NCI-H187 treated with DMSO at 0.1 percent for 48 hours (cell line): ENCODE measurements around the gene TVP23C.

Experiments
- DNase-seq: peaks from one replicate; lab custom pipeline; 2025; lab: John Stamatoyannopoulos, UW

Gene TVP23C

DNA sequence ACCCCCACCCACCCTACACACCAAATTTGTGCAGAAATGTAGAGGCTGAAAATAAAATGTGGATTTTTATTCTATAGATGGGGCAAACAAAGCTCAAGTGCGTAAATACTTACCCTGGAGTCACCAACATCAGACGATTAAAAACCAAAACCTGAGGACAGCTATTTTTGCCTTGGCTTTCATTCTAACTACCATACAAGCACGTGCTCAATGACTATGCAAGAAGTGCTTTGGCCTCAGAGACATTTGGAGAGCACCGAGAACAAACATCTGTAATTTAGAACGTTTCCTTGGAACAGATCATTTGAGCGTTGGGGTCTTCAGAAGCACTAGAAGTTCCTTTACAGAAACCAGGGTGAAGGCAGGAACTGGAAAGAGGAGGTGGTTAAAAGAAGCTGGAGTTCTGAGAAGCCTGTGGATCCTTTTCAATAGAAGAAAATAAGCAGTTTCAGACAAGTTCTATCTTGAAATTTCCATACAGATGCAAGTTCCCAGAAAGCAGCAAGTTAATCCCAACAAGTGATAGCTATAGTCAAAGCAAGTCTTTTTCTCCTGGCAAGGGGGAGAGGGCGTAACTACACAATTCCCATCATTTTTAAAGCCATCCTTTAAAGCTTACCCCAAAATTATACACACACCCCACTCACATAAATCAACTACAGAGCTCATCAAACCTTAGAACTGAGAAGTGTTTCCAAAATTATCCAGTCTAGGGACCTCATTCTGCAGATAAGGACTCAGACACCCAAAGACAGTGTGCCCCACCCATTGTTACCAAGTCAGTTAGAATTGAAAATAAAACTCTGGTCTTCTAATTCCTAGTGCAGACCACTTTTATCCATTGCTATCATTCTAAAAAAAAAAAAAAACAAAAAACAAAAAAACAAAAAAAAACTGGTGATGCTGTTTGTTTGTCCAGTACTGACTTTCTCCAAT is 66.3 kb downstream of the TVP23C start:
- DNase-seq, result no peak

DNA sequence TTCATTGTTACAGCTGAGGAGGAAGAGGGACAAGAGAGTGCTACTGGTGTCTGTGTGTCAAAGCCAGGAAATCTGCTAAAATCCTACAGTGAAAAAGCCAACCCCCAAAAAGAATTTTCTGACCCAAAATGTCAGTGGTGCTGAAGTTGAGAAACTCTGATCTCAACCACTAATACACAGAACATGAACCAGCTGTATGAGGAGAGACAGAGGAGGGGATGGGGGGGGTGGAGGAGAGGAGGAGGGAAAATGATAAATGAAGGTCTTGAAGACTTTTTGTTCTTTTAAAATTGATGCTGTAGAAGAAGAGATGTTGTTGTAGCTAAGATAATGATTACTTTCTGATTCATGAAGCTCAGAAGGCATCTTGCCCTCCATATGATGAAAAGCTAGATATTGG is 68.5 kb downstream of the TVP23C start:
- no peak for DNase-seq

DNA sequence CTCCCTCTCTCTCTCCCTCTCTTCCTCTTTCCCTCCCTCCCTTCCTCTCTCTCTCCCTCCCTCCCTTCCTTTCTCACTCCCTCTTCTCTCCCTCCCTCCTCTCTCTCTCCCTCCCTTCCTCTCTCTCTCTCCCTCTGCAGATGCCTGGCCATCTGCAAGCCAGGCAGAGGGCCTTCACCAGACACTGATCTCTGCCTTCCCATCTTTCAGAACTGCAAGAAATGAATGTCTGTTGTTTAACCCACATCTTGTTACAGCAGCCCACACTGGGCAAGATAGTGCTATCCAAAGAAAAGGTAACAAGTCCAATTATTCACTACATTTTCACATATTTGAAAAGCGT is 69.6 kb downstream of the TVP23C start:
- DNase-seq, result no peak

DNA sequence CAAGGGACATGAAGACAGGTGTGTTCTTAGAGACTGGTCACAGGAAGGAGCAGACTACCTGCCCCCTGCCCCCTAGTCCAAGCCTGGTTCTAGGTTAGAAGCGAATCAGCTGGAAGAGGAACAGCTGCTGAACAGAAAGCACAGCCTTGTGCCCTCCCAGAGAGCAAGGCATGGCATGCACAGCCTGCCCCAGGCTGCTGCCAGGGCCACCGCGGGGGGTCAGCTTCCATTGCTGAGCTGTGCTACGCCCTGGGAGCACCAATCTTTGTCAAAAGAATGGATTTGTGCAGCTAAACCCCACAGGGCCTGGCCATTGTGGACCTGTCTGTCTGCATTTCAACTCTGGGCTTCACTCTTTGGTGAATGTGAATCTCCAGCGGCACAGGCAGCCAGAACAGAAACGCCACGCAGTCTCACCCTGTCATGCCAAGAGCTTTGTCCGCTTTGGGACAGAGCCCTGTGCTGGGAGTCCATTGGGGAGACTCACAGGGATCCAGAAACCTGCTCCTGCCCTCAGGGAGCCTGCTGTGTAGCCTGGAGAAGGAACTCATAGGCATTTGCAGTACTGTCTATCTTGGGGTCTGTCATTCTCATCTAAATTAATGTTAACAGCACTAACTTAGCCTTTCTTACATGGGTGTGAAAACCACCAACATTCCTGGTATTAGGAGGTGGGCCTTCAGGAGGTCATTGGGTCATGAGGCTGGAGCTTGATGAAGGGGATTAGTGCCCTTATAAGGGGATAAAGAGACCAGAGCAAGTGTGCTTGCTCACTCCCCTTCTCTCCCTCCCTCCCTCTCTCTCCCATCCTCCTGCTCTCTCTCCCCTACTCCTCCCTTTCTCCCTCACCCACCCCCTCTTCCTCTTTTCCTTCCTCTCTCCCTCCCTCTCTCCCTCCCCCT is 70.2 kb downstream of the TVP23C start:
- no peak for DNase-seq

DNA sequence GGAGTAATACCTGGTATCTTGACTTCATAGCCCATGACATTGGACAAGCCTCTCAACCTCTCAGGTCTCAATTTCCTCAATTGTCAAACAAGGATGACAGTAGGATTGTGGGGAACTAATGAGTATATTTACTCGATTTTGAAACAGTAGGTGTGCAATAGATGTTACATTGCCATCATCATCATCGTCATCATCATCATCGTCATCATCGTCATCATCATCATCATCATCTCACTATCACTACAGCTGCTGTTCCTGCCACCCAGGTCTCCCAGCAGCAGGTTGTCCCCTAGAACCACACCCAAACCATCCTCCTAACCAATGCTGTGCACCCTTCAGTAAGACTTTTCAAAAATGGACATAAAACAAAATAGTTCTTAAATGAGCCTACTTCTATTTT is 71.1 kb downstream of the TVP23C start:
- DNase-seq, result no peak

DNA sequence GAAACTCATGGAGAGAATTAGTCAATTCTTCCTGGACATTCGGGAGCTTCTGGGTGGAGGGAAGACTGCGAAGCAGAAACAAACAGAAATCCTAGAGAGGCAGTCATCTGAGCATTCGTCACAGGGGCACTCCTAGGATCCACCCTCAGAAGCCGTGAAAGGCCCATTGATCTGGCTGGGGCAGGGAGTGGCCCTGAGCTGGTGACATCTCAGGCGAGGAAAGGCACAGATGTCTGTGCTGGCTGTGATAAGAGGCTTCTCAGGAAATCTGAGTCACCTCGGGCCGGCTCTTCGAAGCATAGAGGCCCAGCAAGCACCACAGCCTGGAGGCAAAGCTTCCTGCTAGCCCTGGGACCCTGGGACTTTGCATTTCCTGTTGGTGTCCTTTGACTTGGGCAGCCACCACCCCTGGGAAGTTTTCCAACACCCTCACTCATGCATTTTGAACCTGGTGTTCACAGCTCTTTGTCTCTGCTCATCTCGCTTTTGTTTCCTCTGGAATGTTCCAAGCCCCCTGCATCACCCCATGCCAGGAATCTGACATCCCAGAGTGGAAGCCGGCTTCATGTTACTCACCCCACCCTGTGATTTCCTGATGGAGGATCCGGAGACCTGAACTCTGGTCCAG is 72.5 kb downstream of the TVP23C start:
- no peak for DNase-seq

DNA sequence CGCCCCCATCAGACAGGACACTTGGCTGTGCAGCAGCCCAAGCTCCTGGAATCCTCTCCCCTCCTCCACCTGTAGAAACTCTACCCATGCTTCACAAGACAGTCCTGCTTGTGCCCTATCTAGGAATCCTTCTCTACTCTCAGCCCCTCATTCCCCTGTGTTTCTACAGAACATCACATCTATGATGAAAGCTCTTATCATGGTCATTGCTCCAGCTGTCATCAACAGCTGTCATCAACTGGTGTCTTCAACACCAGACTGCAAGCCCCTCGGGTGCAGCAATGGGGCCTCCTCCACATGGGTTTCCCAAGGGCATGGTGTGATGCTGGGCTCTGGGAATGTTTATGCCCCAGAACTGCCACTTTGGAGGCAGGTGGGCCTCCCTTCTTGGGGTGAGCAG is 74.7 kb downstream of the TVP23C start:
- DNase-seq, result no peak

DNA sequence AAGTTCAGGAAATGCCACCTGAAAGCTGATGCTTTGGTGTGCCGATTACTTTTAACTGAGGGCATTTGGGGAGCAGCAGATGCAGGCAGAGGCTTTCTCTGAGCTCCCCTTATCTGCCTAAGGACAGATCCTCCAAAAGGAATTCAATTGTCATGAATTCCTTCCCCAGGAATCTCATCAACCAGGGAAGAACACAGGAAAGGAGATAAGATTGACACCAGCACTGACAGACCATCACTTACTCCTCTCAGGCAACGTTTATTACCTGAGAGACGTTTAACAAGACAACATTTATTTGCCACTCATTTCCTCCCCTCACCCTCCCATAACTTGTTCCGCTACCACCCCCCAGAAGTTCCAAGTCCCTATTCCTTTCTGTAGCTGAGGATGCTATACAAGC is 78.2 kb downstream of the TVP23C start:
- DNase-seq, result no peak

DNA sequence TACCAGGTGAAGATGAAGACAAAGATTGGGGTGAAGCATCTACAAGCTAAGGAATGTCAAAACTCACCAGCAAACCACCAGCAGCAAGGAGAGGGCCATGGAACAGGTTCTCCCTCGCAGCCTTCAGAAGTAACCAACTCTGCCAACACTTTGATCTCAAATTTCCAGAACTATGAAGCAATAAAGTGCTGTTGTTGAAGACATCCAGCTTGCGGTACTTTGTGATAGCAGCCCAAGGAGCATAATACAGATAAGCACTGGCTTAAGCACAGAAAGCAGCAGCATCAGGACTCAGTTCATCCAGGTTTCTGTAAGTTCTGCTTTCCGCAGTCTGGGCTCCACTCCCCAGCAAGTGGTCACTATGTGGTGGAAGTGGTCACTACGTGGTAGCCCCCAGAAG is 79.9 kb downstream of the TVP23C start:
- DNase-seq, result no peak

DNA sequence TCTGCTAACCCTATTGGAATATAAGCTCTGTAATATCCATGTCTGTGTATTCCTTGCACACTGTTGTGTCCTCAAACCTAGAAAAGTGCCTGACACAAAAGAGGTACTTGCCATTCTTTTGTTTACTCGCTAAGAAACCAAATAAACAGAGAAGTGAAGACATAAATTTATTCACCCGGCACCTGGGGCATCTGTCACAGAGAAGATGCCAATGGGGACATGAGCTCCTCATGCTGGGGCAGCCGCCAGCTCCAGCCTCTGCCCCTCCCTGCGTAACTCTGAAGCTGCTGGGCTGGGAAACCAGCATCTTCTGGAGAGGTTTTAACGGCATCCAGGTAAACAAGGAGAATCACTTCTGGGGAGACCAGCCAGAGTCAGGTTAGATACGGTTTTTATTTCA is 80.8 kb downstream of the TVP23C start:
- DNase-seq, result no peak

DNA sequence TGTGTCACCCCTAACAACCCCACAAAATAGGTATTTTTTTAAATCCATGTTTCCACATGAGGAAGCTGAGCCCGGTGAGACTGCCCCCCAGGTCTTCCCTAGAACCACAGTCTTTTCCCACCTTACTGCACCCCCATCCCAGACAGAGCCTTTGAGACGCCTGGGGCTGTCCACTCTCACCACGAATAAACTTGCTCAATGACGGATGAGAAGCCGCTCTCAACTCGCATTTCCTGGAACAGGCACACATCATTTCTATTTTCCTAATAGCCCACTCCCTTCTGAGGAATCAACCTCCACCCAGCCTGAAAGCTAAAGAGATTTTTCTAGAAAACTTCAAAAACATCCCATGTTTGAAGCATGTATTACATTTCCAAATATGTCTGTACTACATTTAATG is 81.8 kb downstream of the TVP23C start:
- no peak for DNase-seq

DNA sequence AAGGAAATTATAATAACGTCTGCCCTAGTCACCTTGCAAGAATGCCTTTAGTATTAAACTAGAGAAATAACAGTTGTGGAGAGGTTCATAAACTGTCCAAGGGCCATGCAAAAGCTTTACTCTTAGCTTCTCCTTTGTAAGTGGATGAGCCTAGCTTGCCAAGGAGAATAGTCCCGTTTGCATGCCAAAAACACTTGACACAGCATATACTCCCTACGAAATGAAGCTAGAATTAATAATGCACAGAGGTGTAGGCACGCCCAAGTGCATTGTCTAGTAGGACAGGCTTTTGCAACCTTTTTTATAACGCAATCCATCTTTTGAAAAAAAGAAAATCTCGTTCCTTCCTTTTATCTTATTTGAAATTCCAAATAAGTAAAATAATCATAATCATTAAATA is 83.1 kb downstream of the TVP23C start:
- no peak for DNase-seq

DNA sequence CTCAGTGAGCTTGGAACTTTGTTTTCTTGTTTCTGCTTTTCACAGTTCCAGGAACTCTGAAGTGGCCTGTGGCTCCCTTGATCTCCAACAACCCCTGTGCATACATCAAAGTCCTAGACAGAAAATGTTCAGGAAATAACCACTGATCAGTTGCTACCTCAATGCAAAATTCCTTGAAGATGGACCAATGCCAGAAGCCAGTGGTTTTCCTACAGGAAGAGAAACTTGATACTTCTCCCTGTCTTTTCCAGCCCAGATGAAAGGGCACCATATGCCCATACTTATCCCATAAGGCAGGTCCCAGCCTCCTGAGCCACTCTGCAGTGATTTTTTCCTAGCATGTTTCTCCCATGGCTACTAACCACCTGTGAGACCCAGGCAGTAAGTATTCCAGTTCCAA is 83.6 kb downstream of the TVP23C start:
- DNase-seq, result no peak

DNA sequence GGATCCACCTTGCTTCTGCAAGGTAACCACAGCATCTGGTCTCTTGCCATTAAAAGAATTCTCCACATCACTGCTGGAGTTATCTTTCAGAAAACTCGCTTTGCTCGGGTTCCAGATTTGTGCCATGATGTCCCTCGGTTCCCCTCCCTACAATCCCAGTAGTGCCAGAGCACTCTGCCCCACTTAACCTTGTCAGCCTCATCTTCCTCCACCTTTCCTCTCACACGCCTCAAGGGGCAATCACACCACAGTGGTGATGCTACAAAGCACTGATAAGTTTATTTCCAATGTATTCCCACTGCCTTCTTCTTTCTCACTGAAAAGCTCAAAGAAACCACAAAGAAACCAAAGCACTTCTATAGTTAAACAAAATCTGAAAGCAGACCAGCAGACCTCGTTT is 84.4 kb downstream of the TVP23C start:
- DNase-seq, result no peak

DNA sequence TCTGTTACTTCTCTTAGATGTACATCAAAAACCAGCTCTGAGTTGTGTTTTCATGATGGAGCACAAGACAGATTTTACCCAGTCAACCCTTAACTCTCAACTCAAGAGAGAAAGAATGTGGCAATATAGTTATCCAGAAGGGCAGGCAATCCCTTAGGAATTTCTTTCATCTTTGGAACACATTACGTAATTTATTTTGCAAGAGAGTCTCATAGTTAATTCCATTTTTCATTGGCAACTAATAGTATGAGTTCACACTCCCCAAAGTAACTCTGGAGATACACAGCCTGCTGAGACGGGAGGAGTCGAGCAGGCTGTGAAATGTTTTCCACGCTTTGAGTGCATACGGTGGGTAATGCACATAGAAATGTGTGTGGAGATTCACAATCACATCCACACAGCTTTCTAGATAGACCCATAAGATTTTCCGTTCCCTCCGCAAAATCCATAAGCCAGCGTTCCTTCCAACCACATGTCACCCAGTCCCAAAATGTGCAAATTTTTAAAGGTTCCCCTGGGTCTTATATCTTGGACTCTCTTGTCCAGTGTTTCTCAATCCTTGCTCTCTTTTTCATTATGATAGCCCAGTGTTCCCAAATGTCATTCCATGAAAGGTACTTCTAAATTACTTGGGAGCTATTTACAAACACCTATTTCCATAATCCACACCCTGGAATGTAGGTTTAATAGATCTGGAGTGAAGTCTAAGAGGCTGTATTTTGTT is 87.5 kb downstream of the TVP23C start:
- no peak for DNase-seq

DNA sequence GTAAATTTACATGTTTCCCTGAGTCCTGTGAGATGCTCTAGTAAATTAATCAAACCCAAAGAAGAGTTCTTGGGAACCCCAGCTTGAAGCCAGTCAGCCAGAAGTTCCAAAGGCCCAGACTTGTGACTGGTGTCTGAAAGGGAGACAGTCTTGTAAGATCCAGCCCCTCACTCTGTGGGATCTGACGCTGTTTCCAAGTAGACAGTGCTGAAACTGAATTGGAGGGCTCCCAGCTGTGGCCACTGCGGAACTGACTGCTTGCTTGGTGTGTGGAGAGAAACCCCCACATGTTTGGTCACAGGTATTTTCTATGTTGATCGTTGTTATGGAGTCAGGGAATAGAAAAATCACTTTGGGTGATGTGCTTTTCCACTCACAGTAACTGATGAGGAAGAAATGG is 90.4 kb downstream of the TVP23C start:
- DNase-seq, result no peak

DNA sequence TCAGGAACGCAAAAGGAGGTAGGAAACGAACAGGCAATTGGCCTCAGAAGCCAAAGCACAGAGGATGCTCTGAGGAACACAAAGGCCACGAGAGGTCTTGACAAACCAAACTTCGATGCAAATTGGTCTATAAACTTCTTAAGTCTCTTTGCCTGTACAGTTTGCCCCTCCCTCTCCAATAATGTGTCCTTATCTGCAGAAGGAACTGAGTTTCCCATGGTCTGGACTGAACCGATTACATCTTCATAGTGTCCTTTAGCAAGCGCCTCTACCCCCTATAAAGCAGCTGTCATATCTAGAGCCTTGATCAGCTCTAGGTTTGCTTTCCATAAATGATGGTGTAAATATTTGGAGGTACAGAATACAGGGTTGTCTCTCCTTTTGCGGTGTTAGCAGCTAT is 92.7 kb downstream of the TVP23C start:
- DNase-seq, result no peak

DNA sequence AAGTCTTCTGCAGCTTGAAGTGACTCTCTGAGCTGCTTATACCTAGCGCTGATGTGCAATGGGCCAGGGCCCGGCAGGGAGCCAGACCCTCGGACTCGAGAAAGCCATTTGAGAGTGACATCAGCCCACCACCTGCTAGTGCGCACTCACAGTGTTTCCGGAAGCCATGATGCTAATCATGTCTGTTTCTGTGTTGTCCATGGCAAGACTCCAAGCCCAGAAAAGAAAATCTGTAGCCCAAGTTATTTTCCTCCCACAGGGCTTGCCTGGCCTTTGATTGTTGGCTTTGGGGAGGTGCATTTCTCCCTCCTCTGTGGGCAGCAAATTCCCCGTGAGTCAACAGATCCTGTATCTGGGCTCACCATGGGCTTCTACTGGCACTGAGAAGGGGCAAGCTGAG is 94.0 kb downstream of the TVP23C start:
- no peak for DNase-seq

DNA sequence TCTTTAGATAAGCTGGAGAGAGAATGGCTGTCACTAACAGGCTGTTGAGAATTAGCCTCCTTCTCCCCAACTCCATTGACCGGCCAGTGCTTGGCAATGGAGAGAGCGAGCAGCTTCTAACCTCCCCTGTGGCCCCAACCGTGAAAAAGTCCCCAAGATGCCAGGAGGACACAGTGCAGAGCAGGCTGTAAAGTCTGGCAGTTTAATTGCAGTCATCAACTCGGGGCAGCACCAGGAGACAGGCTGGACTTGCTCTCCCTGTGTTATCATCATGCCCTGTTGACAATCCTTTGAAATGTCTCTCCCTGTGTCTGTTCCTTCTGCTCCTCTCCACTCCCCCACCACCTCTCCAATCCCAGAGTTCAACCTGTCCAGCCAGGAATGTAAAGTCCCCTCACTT is 95.2 kb downstream of the TVP23C start:
- DNase-seq, result no peak

DNA sequence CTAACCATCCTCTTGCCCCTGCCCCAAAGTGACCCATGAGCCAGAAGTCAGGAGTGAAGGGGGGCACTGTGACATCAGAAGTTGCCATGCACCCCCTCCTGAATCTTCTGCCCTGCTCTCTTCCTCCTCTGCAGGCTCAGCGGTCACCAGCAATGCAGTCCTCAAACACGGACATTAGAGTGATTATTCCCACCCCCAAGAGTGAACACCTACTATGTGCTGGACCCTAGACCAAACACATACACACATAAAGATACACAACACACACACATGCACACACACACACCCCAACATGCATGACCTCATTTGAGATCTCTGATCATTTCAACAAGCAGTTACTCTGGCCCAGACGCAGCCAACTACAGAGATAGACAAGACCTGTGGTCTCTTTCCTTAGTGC is 95.7 kb downstream of the TVP23C start, which contains the start of gene CDRT4:
Gene CDRT4 (minus strand): TSS at position 30 of the 400 bp plus-strand sequence. CDS start 27,383 bp downstream, outside the sequence.
- no peak for DNase-seq

DNA sequence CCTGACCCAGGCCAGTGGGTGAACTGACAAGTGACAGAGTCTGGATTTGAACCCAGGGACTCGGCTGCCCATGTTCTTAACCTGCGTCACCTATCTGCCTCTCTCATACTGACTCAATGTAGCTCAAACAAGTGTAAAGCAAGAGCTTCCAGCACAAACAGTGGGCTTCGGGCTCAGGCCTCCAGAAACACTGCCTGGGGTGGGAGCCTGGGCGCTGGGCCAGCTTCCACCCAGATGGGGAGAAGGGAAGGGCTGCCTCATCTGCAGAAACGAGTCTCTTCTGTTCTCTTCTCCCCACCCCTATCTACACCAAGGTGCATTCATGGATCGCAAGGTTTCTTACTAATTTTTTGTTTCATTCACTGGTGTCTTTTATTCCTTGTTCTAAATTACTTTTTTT is 97.2 kb downstream of the TVP23C start:
- DNase-seq, result no peak
